NK-92 (cell line): ENCODE data around the gene KLHL28.

Experiments used
- DNase-seq: peaks from one replicate; lab custom pipeline; 2025; ENCODE audit not compliant: unreplicated experiment; lab: John Stamatoyannopoulos, UW

Gene KLHL28

DNA sequence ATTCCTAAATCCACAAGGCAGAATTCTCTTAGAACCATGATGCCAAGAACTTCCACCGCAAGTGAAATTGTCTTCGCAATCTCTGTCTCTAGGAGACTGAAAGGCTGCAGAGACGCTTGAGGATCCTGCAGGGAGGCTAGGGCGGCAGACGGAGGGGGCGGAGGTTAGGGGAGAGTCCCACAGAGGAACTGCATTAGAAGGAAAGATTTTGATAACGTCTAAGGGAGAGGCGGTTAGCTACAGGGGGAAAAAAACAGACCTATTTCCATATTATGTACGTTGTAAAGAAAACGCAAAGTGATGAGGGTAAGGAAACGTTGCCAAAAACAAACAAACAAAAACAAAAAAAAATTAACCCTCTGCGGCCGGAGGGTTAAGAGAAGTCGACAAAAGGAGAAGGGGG lies 595 bp downstream of the KLHL28 start:
- no peak for DNase-seq

DNA sequence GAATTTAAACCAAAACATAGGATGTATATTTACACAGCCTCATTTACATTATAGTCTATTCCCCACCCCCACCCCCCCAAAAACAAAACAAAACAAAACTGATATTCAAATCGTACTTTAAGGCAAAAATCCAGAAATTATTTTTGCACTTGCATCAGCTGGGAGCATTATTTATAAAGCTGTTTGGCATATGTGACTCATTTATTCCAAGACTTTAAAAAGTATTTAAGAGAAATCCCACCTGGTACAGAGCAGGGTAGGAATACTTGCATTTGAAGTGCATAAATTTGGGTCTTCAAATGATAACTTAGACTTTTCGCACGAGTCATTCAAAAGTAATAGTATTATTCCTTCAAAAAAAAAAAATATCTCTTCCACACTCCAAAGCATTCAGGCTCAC lies 1.1 kb downstream of the KLHL28 start:
- no peak for DNase-seq

DNA sequence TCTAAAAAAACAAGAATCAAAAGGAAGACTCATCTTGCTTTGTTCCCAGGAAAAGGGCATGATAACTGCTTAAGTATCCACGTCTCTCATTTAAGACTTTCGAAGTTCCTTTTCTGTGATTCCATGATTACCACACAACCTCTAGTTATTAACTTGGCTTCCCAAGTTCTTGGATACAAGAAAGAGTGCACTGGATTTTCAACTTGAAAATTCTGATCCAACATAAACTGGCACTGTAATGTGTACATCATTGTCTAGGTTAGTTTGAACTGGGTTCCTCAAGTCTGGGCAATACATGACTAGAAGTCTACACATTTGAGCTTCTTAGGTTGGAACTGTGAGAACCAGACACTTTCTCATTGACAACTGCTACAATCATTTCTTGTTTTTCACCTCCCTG lies 1.6 kb downstream of the KLHL28 start:
- no peak for DNase-seq

DNA sequence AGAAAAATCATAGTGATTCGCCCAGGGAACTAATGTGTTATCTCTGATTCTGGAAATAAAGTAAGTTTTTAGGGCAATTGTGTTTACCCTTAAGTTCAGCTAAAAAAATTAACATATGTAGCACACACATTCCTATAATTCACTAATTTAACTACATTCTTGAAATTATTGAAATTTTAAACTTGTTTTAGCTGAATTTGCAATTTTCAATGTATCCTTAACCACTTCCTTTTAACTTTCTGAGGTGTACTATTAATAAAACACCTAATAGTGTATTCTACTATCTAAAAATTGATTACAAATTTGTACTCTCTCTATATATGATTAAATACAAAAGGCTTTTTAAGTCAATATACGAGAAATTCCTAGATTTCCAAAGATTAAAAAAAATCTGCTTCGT lies 2.2 kb downstream of the KLHL28 start:
- DNase-seq: no peak

DNA sequence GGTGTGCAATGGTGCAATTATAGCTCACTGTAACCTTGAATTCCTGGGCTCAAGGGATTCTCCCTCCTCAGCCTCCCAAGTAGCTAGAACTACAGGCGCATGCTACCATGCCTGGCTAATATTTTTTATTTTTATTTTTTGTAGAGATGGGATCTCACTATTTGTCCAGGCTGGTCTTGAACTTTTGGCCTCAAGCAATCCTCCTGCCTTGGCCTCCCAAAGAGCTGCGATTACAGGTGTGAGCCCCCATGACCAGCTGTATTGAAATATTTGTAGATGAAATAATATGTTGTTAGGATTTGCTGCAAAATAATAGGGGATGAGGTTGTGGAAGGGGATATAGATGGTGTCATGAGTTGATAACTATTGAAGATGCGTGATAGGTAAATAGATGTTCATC lies 4.9 kb downstream of the KLHL28 start:
- DNase-seq: no peak

DNA sequence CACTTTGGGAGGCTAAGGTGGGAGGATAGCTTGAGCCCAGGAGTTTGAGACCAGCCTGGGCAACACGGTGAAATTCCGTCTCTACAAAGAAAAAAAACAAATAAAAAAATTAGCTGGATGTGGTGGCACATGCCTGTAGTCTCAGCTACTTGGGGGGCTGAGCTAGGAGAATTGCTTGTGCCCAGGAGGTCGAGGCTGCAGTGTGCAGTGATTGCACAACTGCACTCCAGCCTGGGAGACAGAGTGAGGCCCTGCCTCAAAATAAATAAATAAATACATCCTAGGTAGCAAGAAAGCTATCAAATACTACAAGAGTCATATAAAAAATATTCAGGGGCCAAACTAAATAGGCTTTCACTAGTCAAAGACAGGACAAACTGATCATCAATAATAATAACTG lies 6.2 kb downstream of the KLHL28 start:
- DNase-seq: no peak

DNA sequence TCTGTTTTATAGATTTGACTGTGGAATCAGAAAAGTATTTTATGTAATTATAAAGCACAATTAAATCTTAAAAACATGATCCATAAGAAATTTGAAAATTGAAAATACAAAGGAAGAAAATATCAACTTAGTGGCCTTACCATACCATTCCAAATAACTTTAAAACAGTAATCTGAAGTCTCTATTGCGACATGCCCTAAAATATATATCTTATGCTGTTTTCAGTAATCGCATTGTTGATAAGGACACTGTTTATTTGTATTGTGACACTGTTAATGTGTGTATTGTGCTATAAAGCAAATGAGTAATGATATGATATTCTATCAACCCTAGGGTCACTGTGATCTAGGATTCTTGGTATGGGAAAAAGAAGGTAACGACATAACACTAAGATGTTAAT lies 7.0 kb downstream of the KLHL28 start:
- DNase-seq: no peak

DNA sequence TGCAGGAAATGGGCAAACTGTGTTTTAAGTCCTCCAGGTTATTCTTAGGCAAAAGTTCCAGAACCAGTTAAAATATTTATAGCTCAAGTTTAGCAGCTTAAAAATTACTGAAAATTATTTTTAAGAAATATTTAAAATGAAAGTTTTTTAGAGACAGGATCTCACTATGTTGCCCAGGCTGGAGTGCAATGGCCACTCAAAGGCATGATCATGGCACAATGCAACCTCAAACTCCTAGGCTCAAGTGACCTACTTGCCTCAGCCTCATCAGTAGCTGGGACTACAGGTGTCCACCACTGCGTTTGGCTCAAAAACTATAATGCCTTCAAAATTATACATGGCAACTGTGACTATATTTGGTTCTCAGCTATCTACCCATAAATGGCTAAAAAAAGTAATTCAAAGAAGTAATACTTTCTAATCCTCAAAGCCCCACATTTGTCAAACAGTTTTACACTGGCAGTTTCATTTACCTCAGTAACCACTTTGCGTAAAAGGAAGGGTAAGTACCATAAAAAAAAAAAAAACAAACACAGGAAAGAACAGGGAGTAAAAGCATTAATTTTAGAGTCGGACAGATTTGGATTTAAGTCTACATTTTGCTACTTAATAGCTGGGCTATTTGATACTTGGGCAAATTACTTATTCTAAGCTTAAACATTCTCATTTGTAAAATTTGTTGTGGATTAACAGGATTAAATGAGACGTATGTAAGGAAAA lies 9.2 kb downstream of the KLHL28 start:
- no peak for DNase-seq

DNA sequence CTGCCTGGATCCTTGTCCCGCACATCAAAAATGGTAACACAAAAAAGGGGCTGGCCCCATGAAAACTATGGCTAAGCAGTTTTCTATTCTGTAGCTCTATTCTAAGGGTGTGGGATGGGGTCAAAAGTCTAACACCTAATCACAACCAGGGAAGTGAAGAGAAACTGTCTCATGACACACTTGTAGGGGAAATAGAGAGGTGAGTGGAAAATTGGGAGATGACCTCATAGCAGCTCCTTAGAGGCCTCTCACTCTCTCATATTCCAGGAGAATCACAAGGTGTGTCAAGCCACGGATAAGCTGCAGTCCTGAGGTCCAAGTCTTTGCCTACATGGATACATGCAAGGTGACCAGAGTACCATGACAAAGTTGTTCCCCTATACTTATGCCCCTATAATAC lies 10.7 kb downstream of the KLHL28 start:
- DNase-seq: no peak

DNA sequence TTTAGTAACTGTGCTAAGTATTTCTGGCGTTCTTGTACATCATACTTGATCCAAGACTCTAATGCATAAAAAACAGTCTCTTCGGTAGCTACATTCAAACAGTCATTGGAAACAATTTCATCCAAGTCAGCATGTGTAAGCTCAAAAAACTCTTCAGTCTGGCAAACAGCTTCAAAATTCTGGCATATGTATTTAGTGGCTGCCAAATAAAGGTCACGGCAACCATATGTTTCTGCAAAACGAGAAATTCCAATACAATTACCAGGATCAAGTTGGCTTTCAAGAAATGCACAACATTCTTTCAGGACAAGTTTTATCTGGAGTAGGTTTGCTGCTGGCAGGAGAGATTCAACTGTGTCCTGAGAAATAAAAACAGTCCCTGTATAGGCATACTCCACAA lies 16.5 kb downstream of the KLHL28 start:
- no peak for DNase-seq

DNA sequence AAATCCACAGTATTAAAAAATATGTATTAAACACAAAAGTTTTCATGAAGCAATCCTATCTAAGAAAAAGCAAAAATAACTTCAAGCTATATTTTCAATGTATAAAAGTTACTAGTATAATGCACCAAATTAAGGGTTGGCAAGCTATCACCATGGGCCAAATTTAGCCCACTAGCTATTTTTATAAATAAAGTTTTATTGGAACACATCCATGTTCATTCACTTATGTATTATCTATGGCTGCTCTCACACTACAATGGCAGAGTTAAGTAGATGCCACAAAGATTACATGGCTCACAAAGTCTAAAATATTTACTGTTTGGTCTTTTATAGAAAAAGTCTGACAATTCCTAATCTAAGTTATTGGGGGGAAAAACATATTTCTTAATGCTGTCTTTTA lies 17.6 kb downstream of the KLHL28 start:
- DNase-seq: no peak

DNA sequence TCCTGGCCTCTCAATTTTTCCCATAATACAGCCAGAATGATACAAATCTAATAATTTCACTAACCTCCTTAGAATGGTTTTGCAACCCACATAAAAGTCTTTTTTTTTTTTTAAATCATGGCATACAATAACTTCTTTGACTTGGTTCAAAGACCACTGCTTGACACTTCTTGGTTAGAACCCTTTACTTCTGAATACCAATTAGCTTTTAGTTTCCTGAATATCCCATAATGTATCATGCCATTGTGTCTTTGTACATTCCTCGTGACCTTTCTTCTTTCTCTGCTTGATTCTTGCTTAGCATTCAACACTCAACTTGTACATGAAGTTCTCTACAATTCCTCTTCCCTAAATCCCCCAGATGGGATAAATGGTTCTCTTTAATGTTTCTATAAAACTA lies 19.3 kb downstream of the KLHL28 start:
- DNase-seq: no peak

DNA sequence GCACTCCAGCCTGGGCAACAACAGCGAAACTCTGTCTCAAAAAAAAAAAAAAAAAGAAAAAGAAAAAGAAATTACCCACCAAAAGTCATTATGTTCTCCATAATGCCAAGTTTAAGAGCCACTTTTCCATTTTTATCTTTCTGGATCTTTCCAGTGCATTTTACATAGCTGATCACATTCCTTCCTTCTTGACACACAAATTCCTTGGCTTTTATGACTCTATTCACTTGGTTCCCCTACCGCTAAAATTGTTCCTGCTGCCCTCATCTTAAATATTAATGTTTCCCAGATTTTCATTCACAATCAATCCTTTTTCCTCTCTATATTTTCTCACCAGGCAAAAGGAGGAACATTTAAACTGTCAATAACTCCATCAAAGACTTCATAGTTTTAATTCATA lies 20.2 kb downstream of the KLHL28 start:
- DNase-seq: no peak

DNA sequence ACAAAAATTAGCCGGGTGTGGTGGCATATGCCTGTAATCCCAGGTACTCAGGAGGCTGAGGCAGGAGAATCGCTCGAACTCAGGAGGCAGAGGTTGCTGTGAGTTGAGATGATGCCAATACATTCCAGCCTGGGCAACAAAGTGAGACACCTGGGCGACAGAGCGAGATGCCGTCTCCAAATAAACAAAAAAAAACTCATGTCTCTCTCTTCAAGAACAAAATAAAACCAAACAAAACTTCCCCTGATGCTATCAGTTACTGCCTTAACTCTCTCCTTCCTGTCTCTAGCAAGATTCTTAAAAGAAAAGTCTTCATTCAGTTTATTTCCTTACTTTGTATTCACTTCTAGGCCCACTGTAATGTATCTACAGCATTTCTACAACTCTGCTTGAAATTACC lies 20.8 kb downstream of the KLHL28 start:
- DNase-seq: no peak

DNA sequence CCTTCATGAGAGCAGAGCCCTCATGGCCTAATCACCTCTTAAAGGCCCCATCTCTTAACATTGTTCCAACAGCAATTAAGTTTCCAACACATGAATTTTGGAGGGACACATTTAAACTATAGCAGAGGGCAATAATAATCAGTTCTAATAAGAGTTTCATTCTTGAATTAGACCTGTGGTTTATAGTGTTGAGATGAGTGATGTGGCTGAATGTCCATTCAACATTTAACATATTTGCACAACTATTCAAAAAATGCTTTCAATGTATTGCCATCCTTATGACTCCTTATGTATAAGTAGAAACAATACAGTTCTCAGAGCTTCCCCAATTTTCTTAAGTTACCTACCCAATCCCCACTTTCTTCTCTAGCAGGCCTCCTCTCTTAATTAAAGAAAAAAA lies 21.5 kb downstream of the KLHL28 start:
- DNase-seq: no peak

DNA sequence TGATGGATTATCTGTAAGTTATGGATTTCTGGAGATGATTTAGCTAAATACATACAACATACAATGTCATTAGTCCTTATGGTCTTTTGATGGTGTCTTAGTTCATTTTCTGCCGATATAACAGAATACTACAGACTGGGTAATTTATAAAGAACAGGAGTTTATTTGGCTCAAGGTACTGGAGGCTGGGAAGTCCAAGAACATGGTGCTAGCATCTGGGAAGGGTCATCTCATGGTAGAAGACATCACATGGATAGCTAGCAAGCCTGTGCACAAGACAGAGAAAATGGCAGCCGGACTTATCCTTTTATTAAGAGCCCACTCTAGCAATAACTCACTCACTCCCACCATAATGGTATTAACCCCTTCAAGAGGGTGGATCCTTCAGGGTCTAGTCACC lies 24.2 kb downstream of the KLHL28 start:
- DNase-seq: no peak

DNA sequence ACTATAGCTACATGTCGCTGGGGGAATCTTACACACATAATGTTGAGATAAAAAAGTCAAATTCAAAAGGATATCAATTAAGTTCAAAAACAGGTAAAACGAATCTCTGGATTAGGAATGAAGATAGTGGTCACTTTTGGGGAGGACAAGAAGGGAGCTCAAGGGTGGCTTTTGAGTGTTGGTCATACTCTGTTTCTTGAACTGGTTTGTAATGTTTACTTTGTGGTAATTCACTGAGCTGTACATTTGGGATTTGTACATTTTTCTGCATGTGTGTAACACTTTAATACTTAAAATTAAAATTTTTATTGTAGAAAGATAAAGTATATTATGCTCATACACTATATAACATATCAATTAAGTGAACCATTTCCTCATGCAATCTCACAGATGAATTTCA lies 26.6 kb downstream of the KLHL28 start:
- no peak for DNase-seq

DNA sequence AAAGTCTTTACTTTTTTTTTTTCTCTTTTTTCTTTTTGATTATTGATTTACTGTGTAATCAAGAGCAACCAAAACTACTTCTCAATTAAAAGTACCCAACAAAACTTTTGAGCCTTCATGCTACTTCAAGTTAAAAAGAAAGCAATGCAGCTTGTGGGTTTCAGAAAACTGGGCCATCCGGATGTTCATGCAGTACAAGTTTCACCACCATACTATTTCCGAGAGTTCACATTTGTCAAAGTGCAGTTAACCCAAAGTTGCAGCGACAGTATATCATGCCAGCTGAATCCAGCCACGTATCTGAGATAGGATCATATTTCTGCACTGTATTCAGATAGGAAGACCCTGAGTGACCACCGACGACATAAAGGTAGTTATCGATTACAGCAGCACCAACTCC lies 33.0 kb downstream of the KLHL28 start:
- DNase-seq: no peak

DNA sequence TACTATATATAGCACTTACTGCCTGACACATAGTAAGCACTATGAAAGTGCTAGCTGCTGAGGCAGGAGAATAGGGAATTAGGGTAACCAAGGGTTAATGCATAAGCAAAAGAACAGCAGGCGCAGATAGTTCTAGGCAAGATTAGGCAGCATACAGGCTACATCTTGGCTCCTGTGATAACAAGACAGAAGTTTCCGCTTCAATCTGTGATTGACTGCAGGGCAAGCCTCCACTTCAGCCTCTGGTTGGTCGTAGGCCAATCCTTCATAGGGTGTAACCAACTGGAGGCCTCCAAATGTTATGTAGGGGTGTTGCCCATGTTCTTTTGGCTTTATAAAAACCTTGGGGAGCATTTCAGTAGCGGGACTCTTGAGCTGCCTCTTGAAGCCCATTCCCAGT lies 46.9 kb downstream of the KLHL28 start:
- DNase-seq: no peak

DNA sequence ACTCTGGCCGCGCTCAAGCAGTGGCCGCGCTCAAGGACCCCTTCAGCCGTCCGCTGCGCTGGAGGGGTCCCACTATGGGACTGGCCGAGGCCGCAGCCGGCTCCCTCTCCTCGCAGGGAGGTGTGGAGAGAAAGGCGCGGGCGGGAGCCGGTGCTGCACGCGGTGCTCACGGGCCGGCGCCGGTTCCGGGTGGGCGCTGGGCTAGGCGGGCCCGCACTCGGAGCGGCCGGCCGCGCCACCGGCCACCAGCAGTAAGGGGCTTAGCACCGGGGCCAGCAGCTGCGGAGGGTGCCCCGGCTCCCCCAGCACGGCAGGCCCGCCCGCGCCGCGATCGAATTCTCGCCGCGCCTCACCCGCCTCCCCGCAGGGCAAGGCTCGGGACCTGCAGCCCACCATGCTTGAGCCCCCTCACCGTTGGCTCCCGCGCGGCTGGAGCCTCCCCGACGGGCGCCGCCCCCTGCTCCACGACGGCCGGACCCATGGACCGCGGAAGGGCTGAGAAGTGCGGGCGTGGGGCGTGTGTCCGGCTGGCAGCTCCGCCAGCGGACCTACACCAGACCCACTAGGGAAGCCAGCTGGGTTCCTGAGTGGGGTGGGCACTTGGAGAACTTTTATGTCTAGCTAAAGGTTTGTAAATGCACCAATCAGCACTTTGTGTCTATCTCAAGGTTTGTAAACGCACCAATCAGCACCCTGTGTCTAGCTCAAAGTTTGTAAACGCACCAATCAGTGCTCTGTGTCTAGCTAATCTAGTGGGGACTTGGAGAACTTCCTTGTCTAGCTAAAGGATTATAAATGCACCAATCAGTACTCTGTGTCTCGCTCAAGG lies 49.5 kb downstream of the KLHL28 start:
- no peak for DNase-seq

DNA sequence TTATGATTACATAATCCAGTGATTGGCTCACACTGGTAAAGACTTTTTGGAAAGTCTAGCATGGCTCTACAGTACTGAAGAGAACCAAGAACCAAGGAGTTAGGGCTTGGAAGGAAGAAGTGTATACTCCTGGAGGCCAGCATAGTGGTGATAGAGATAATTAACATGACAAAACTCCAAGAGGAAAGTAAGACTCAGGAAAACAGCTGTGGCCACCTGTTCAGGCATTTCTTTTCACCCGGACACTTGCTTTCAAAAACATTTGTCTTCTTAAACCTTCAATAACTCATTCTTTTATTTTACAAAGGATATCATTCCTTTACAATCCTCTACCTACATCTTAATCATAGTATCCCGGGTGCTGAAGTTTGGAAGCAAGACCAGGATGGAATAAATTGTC lies 50.9 kb downstream of the KLHL28 start:
- DNase-seq: no peak

DNA sequence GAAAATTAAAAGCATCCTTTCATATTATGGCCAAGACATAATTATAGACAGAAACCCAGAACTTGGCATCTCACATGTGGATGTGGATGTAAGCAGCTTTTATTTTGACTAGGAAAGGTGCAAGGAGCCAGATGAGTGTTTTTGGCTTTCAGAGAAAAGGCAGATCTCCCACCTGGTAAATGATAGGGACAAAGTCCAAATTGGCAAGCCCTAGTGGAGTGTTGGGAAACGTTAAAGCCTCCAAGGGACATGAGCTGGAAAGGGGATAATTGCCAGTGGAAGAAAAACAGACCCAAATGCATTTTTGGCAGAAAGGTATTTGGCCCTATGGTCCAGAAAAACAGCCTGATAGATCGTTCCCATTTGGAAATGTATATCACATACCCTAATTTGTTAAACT lies 60.1 kb downstream of the KLHL28 start:
- no peak for DNase-seq

DNA sequence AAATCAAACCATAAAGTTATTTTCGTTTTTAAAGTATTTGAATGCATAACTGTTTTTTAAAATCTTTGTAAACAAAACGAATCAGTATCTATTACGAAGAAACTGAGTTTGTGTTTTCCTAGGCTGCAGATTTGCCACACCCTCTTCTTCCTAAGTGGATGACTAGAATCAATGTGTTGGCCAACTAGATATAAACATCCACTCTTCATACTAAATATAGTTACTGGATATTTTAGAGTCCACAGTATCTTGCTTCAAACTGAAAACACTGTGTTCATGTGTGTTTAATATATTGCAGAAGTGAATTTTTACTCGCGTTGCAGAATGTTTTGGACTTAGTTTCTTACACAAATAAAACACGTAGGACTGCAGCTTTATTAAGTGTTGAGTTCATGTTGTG lies 63.2 kb downstream of the KLHL28 start:
- no peak for DNase-seq
